SU-DHL-6 (cell line): ENCODE data around the gene SPTBN1.

Source experiments
- CTCF ChIP-seq: fragments of 200-600 bp; sonication (generic); IDR thresholded peaks from one replicate; pipeline ENCODE4 v1.5.1; 2017; ENCODE audit warnings: antibody characterized with exemption, mild to moderate bottlenecking, low read length, moderate library complexity; ENCODE audit not compliant: insufficient read depth, poor library complexity, severe bottlenecking
- EZH2phosphoT487 ChIP-seq: fragments of 200-600 bp; sonication (generic), shearing (Covaris generic); conservative IDR thresholded peaks from 2 replicates; pipeline ENCODE4 v1.6.1; 2018; ENCODE audit warnings: mild to moderate bottlenecking, antibody characterized with exemption, low read length, moderate library complexity, mixed read lengths

GRCh38 chr2:54549430-54549829 is 93.3 kb downstream of the SPTBN1 start:
- no peak for TF ChIP-seq CTCF
- no peak for TF ChIP-seq EZH2phosphoT487
